ENCODE results near the gene PDE9A. TPM values are rescaled to one million over a fixed set of nuclear protein-coding genes. Genes with fewer than 3 reads are reported as not detected.

Gene PDE9A
- total RNA-seq, 1 experiment from 2014 or later, result 44.8 TPM

- no peak overlapping the region for H3K27ac Mint-ChIP-seq
- ChIA-PET POLR2A (no interaction called here), CTCF (interaction anchor here (1.0 to 1.4 kb wide), 2 partner anchors 10 to 70 kb away, joined by 3 to 4 read pairs; no protein-coding TSS in a partner anchor)
- TF ChIP-seq ZBTB43 (CRISPR knock-in tag; IDR thresholded peaks at IDR 0.05) (no peak), ATF1 (CRISPR knock-in tag; IDR thresholded peaks at IDR 0.05) (no peak), ATF6 (CRISPR knock-in tag; IDR thresholded peaks at IDR 0.05) (no peak), ZNF317 (CRISPR knock-in tag; IDR thresholded peaks at IDR 0.05; ENCODE audit: borderline replicate concordance, low read depth) (no peak), KAT7 (CRISPR knock-in tag; IDR thresholded peaks at IDR 0.05; ENCODE audit: borderline replicate concordance) (no peak), ZNF396 (CRISPR knock-in tag; IDR thresholded peaks at IDR 0.05; ENCODE audit: borderline replicate concordance) (no peak), FOXK1 (CRISPR knock-in tag; IDR thresholded peaks at IDR 0.05) (no peak), FOXP4 (CRISPR knock-in tag; IDR thresholded peaks at IDR 0.05) (no peak), CBFB (CRISPR knock-in tag; IDR thresholded peaks at IDR 0.05; ENCODE audit: low read depth) (no peak), ZSCAN18 (CRISPR knock-in tag; IDR thresholded peaks at IDR 0.05) (no peak), ZNF219 (CRISPR knock-in tag; IDR thresholded peaks at IDR 0.05; ENCODE audit: borderline replicate concordance) (no peak), GABPB1 (CRISPR knock-in tag; IDR thresholded peaks at IDR 0.05) (no peak), ARID4B (CRISPR knock-in tag; IDR thresholded peaks at IDR 0.05; ENCODE audit: borderline replicate concordance) (no peak), E2F4 (CRISPR knock-in tag; IDR thresholded peaks at IDR 0.05; ENCODE audit: borderline replicate concordance, low read depth) (no peak), USF1 (CRISPR knock-in tag; IDR thresholded peaks at IDR 0.05) (no peak), ZNF263 (CRISPR knock-in tag; IDR thresholded peaks at IDR 0.05; ENCODE audit: low read depth) (no peak), PRDM15 (CRISPR knock-in tag; IDR thresholded peaks at IDR 0.05) (no peak)
- H3K27me3 Mint-ChIP-seq (ENCODE audit: low read depth), result no peaks in the 10 kb centered on the region
- peaks cover 15% of the 10 kb centered on the region for H3K36me3 Mint-ChIP-seq
- H3K9me3 Mint-ChIP-seq, result no peaks in the 10 kb centered on the region
- no peak overlapping the region for H3K4me3 Mint-ChIP-seq
- no peak for DNase-seq (ENCODE audit: low spot score)
- H3K4me1 Mint-ChIP-seq, result peaks cover 34% of the 10 kb centered on the region
- no peak for ATAC-seq
Measured at GRCh38 chr21:42662430-42663199, 9.2 kb downstream of the PDE9A start.

Data from WTC11 (cell line).